Measurements from ENCODE around the gene CLCN6. TPM values are rescaled to one million over a fixed set of nuclear protein-coding genes. Genes with fewer than 3 reads are reported as not detected.

CLCN6 gene
- total and polyA plus RNA-seq, 2 experiments from 2014 or later = 14.1 to 23.6 TPM

DNA sequence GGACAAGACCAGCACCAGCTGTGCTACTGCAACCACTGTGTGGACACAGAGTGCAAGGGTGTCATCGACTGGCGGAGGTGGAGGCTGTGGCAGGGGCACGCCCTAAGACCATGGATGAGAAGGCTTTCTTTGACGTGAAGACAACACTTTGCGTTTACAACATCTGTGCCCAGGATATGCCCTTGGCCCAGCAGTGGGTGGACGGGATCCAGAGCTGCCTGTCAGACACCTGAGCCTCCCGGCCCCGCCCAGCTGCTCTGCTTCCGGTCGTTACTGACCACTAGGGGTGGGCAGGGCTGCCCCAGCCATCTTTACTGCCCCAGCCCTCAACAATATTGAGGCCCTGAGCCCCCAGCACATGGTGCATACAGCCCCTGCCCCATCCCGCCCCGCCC is 74.2 kb downstream of the CLCN6 start:
- Histone ChIP-seq H2AFZ (no peak overlapping the region), H3K4me3 (no peak overlapping the region), H3K9me2 (replicated peaks; ENCODE audit: insufficient read depth) (no peaks in the 10 kb centered on the region), H3K27ac (no peak overlapping the region), H3K4me2 (no peak overlapping the region), H3K9me3 (ENCODE audit: low read depth) (no peaks in the 10 kb centered on the region), H3K4me1 (ENCODE audit: insufficient read depth) (peaks cover 9% of the 10 kb centered on the region), H3K27me3 (no peaks in the 10 kb centered on the region), H4K20me1 (ENCODE audit: insufficient read depth, poor library complexity, severe bottlenecking) (no peaks in the 10 kb centered on the region), H3K79me2 (no peaks in the 10 kb centered on the region), H3K36me3 (replicated peaks; ENCODE audit: insufficient read depth, low read depth) (no peaks in the 10 kb centered on the region)
- TF ChIP-seq CTCF (IDR thresholded peaks at IDR 0.05; ENCODE audit: poor library complexity) = no peak
- no peak for TF ChIP-seq EZH2phosphoT487 (IDR thresholded peaks at IDR 0.05; ENCODE audit: low read depth, severe bottlenecking, unreplicated experiment)
- TF ChIP-seq EZH2 (IDR thresholded peaks at IDR 0.05; ENCODE audit: borderline replicate concordance) = no peak
- 72% methylated on average over 10 of the region's 12 CpGs for WGBS (ENCODE audit: low lambda C conversion rate, missing lambda C conversion rate)
- no peak for DNase-seq (ENCODE audit: low spot score)

- no peaks in the 10 kb centered on the region for H3K9me2 ChIP-seq (replicated peaks; ENCODE audit: insufficient read depth)
- peaks cover 9% of the 10 kb centered on the region for H3K4me1 ChIP-seq (ENCODE audit: insufficient read depth)
- no peak for TF ChIP-seq CTCF (IDR thresholded peaks at IDR 0.05; ENCODE audit: poor library complexity)
- TF ChIP-seq EZH2 (IDR thresholded peaks at IDR 0.05; ENCODE audit: borderline replicate concordance) = no peak
- TF ChIP-seq EZH2phosphoT487 (IDR thresholded peaks at IDR 0.05; ENCODE audit: low read depth, severe bottlenecking, unreplicated experiment) = no peak
- no peaks in the 10 kb centered on the region for H3K36me3 ChIP-seq (replicated peaks; ENCODE audit: insufficient read depth, low read depth)
- no peak overlapping the region for H2AFZ ChIP-seq
- no peaks in the 10 kb centered on the region for H3K27me3 ChIP-seq
- no peak for DNase-seq (ENCODE audit: low spot score)
- H3K79me2 ChIP-seq = no peaks in the 10 kb centered on the region
- H3K4me2 ChIP-seq = no peak overlapping the region
- H3K27ac ChIP-seq = no peak overlapping the region
- WGBS (ENCODE audit: low lambda C conversion rate, missing lambda C conversion rate) = 62% methylated on average over 10 of the region's 10 CpGs
- no peaks in the 10 kb centered on the region for H3K9me3 ChIP-seq (ENCODE audit: low read depth)
- H3K4me3 ChIP-seq = no peak overlapping the region
- no peaks in the 10 kb centered on the region for H4K20me1 ChIP-seq (ENCODE audit: insufficient read depth, poor library complexity, severe bottlenecking)
Measured at GRCh38 chr1:11880911-11881748, 75.1 kb downstream of the CLCN6 start.

DNA sequence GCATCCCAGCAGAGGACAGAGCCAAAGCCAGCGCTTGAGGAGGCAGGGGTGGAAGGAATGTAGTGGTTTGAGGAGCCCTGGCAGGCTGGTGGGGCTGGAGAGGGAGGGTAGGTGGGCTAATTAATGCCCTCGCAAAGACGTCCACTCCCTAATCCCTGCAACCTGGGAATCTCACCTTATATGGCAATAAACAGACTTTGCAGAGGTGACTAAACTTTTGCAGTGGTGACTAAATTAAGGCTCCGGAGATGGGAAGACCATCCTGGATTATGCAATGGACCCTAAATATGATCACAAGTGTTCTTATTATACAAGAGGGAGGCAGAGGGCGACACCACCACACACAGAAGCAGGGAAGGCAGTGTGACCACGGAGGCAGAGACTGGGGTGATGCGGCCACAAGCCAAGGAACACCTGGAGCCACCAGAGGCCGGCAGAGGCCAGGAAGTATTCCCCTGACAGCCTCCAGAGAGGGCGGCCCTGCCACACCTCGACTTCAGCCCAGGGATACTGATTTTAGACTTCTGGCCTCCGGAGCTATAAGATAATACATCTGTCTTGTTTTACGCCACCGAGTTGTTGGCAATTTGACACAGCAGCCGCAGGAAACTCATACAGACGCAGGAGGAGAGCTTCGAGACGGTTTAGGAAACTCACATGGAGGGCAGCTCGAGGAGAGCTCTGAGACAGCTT is 75.9 kb downstream of the CLCN6 start:
- Histone ChIP-seq H3K9me2 (replicated peaks; ENCODE audit: insufficient read depth) (no peaks in the 10 kb centered on the region), H2AFZ (no peak overlapping the region), H3K79me2 (no peaks in the 10 kb centered on the region), H3K4me1 (ENCODE audit: insufficient read depth) (peaks cover 9% of the 10 kb centered on the region), H3K27me3 (no peaks in the 10 kb centered on the region), H3K36me3 (replicated peaks; ENCODE audit: insufficient read depth, low read depth) (no peaks in the 10 kb centered on the region), H4K20me1 (ENCODE audit: insufficient read depth, poor library complexity, severe bottlenecking) (no peaks in the 10 kb centered on the region), H3K4me3 (no peak overlapping the region), H3K27ac (no peak overlapping the region), H3K9me3 (ENCODE audit: low read depth) (no peaks in the 10 kb centered on the region), H3K4me2 (no peak overlapping the region)
- 86% methylated on average over 18 of the region's 18 CpGs for WGBS (ENCODE audit: low lambda C conversion rate, missing lambda C conversion rate)
- TF ChIP-seq CTCF (IDR thresholded peaks at IDR 0.05; ENCODE audit: poor library complexity) = no peak
- no peak for TF ChIP-seq EZH2 (IDR thresholded peaks at IDR 0.05; ENCODE audit: borderline replicate concordance)
- TF ChIP-seq EZH2phosphoT487 (IDR thresholded peaks at IDR 0.05; ENCODE audit: low read depth, severe bottlenecking, unreplicated experiment) = no peak
- no peak for DNase-seq (ENCODE audit: low spot score)
